GM19372 (cell line): ENCODE data around the gene PIK3R5.

ENCODE experiments used
- ATAC-seq: cut with Tn5 transposase; IDR thresholded peaks from one replicate; pipeline ENCODE4 v1.9.1; 2021; ENCODE audit warnings: mild to moderate bottlenecking, low read depth, moderate library complexity; ENCODE audit not compliant: unreplicated experiment

The PIK3R5 gene

GRCh38 chr17:8836821-8837562 lies 128.5 kb downstream of the PIK3R5 start:
- ATAC-seq: no peak

- no peak for ATAC-seq
Observed at GRCh38 chr17:8835631-8836364, 129.7 kb downstream of the PIK3R5 start.

- no peak for ATAC-seq
Observed at GRCh38 chr17:8835106-8835505, 130.4 kb downstream of the PIK3R5 start.

DNA sequence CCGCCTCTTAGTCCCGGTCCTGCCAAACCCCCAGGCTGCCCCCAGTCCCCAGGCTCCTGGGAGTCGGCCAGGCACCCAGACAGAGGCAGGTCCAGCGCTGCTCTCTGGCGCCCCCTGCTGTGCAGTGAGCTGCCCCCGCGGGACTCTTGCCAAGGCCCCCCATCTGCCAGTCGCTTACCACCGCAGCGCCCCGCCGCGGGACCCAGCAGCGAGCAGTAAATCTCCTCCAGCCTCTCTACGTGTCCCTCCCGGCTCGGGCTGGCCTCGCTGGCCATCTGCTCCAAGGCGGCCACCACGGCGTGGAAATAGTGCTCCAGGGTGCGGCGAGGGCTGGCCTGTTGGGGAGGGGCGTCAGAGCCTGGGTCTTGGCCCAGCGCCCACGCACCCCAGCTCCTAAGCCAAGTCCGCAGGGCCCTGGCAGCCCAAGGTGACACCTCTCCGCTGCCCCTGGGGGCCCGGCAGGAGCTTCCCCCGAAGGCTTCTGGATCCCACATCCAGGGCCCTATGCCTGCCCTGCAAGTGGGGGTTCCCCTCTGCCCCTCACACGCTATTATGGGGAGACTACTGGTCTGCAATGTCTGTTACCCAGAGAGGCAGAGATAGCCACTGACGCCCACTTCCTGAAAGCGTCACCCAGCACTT lies 132.7 kb downstream of the PIK3R5 start:
- no peak for ATAC-seq

- no peak for ATAC-seq
Observed at GRCh38 chr17:8831234-8831849, 134.2 kb downstream of the PIK3R5 start.

GRCh38 chr17:8830141-8830540 lies 135.4 kb downstream of the PIK3R5 start:
- no peak for ATAC-seq

- ATAC-seq: no peak
Observed at GRCh38 chr17:8829036-8829941, 136.2 kb downstream of the PIK3R5 start.
